Gastroesophageal sphincter (tissue), 4 donors: Measurements from ENCODE around the gene APOL1. TPM values are rescaled to one million over a fixed set of nuclear protein-coding genes. Genes with fewer than 3 reads are reported as not detected.

ENCODE experiments used
- ATAC-seq: fragments of 150-250 bp; one replicate; pipeline ENCODE4 v1.9.1; 2016; ENCODE audit warnings: mild to moderate bottlenecking, moderate library complexity
- H3K27ac ChIP-seq, 4 donors: fragments of 200-600 bp; sonication (generic) in 3 of 4; 1 replicate in 3 of 4; 2 replicates in 1 of 4; pipeline ENCODE4 v1.5.1; 2016 to 2019
- H3K27me3 ChIP-seq: fragments of 200-600 bp; sonication (generic); one replicate; pipeline ENCODE4 v1.5.1; 2019
- H3K36me3 ChIP-seq, 2 donors: fragments of 200-600 bp; sonication (generic); one replicate each; pipeline ENCODE4 v1.5.1; 2019; ENCODE audit warnings: control low read depth in 1 of 2
- H3K4me1 ChIP-seq, 3 donors: fragments of 200-600 bp; sonication (generic); 1 replicate in 2 of 3; 2 replicates in 1 of 3; pipeline ENCODE4 v1.5.1; 2016 to 2019; ENCODE audit warnings: control low read depth in 2 of 3
- H3K4me3 ChIP-seq, 2 donors: fragments of 200-600 bp; sonication (generic); one replicate each; pipeline ENCODE4 v1.5.1; 2019; ENCODE audit warnings: mild to moderate bottlenecking in 1 of 2, moderate library complexity in 1 of 2
- H3K9me3 ChIP-seq, 3 donors: fragments of 200-600 bp; sonication (generic); one replicate each; pipeline ENCODE4 v1.5.1; 2017 to 2019; ENCODE audit warnings: control low read depth in 2 of 3
- CTCF ChIP-seq, 4 experiments: fragments of 200-600 bp in 2 of 4; fragments of 450-650 bp in 2 of 4; sonication (generic) in 1 of 4; IDR thresholded peaks; one replicate each; pipeline ENCODE4 v1.5.1; 2017 to 2019; ENCODE audit warnings: antibody characterized with exemption in 4 of 4, mild to moderate bottlenecking in 2 of 4, moderate library complexity in 2 of 4
- EP300 ChIP-seq: sonication (generic); formaldehyde crosslinking; IDR thresholded peaks from one replicate; pipeline ENCODE4 v1.6.1; 2017; ENCODE audit warnings: antibody characterized with exemption, mild to moderate bottlenecking
- POLR2A ChIP-seq, 2 donors: fragments of 450-650 bp; IDR thresholded peaks; one replicate each; pipeline ENCODE4 v1.6.1; 2017; ENCODE audit warnings: antibody characterized with exemption in 2 of 2, mild to moderate bottlenecking in 2 of 2, moderate library complexity in 1 of 2
- POLR2AphosphoS5 ChIP-seq: sonication (generic); formaldehyde crosslinking; IDR thresholded peaks from one replicate; pipeline ENCODE4 v1.6.1; 2017; ENCODE audit warnings: antibody characterized with exemption
- WGBS, 2 donors: methylation state at CpG; one replicate each; pipeline ENCODE4 v1.1.5; 2018; ENCODE audit warnings: low coverage in 1 of 2; 5-methylcytosine and 5-hydroxymethylcytosine counted together
- small RNA-seq, 4 donors: library from RNA; depleted of rRNA; stranded (forward); fragments of <200 nt; gene quantifications; one replicate each; pipeline ENCODE3, GENCODE V24; 2016
- total RNA-seq, 4 donors: library from RNA; depleted of rRNA; stranded (reverse); fragments of >200 nt; gene quantifications; one replicate each; pipeline ENCODE4 v1.1.0, GENCODE V29; 2016

APOL1 gene
- total RNA-seq, 4 donors from 2014 or later: 10.0 to 53.7 (median 26.0) TPM

- Histone ChIP-seq H3K4me3 (no peak overlapping the region), H3K36me3 (peaks cover 0 to 100% of the 10 kb centered on the region in 2 donors), H3K27ac (peak overlapping the region in 3 of 4 donors; percentile 84 to 89 (median 87)), H3K4me1 (peaks cover 0 to 43% (median 12%) of the 10 kb centered on the region in 3 donors), H3K27me3 (no peaks in the 10 kb centered on the region), H3K9me3 (no peaks in the 10 kb centered on the region)
- TF ChIP-seq POLR2AphosphoS5 (no peak), POLR2A (IDR thresholded peaks at IDR 0.05) (no peak), EP300 (no peak), CTCF (IDR thresholded peaks at IDR 0.05) (no peak)
- no peak for ATAC-seq
- WGBS, 2 donors: 60 to 67% methylated on average over 2 of the region's 18 CpGs
Measured at GRCh38 chr22:36306227-36306626, 53.3 kb downstream of the APOL1 start.

- peaks cover 0 to 100% of the 10 kb centered on the region in 2 donors for H3K36me3 ChIP-seq
- peaks cover 0 to 23% (median 0%) of the 10 kb centered on the region in 3 donors for H3K4me1 ChIP-seq
- no peak overlapping the region for H3K4me3 ChIP-seq
- H3K9me3 ChIP-seq: no peaks in the 10 kb centered on the region
- WGBS, 2 donors: 93% methylated on average over 5 of the region's 17 CpGs; no CpG with 5 or more reads in 1 of the 2 donors
- ATAC-seq: no peak
- no peaks in the 10 kb centered on the region for H3K27me3 ChIP-seq
- TF ChIP-seq POLR2A (IDR thresholded peaks at IDR 0.05) (no peak), EP300 (no peak)
- peak overlapping the region in 3 of 4 donors; percentile 84 to 89 (median 87) for H3K27ac ChIP-seq
Measured at GRCh38 chr22:36308880-36309279, 55.9 kb downstream of the APOL1 start.

GRCh38 chr22:36311386-36312085, 58.6 kb downstream of the APOL1 start:
- H3K4me1 ChIP-seq: peaks cover 0 to 5% (median 0%) of the 10 kb centered on the region in 3 donors
- no peak overlapping the region for H3K4me3 ChIP-seq
- no peak for ATAC-seq
- H3K36me3 ChIP-seq: peaks cover 0 to 100% of the 10 kb centered on the region in 2 donors
- peak overlapping the region in 3 of 4 donors; percentile 75 to 87 (median 84) for H3K27ac ChIP-seq
- no peaks in the 10 kb centered on the region for H3K27me3 ChIP-seq
- no peaks in the 10 kb centered on the region for H3K9me3 ChIP-seq
- no peak for TF ChIP-seq EP300
- WGBS, 2 donors: 60 to 83% methylated on average over 2 to 5 of the region's 18 CpGs

GRCh38 chr22:36315325-36315724, 62.4 kb downstream of the APOL1 start:
- 43 to 63% methylated on average over 4 to 7 of the region's 7 CpGs for WGBS, 2 donors
- ATAC-seq: no peak
- Histone ChIP-seq H3K27me3 (no peaks in the 10 kb centered on the region), H3K9me3 (no peaks in the 10 kb centered on the region), H3K4me1 (peaks cover 0 to 35% (median 0%) of the 10 kb centered on the region in 3 donors), H3K4me3 (no peak overlapping the region), H3K27ac (peak overlapping the region in 3 of 4 donors; percentile 53 to 100 (median 84)), H3K36me3 (peaks cover 0 to 100% of the 10 kb centered on the region in 2 donors)
- TF ChIP-seq EP300 (no peak), POLR2AphosphoS5 (no peak), POLR2A (IDR thresholded peaks at IDR 0.05) (no peak), CTCF (IDR thresholded peaks at IDR 0.05) (no peak)

- TF ChIP-seq EP300: no peak
- TF ChIP-seq CTCF (IDR thresholded peaks at IDR 0.05): no peak
- TF ChIP-seq POLR2A (IDR thresholded peaks at IDR 0.05): no peak
- TF ChIP-seq POLR2AphosphoS5: no peak
- Histone ChIP-seq H3K36me3 (peaks cover 0 to 100% of the 10 kb centered on the region in 2 donors), H3K9me3 (no peaks in the 10 kb centered on the region)
Measured at GRCh38 chr22:36316419-36316818, 63.5 kb downstream of the APOL1 start.

More at GRCh38 chr22:36316419-36316818, 63.5 kb downstream of the APOL1 start:
- 88 to 89% methylated on average over 7 to 9 of the region's 14 CpGs for WGBS, 2 donors
- ATAC-seq: no peak
- H3K27me3 ChIP-seq: no peaks in the 10 kb centered on the region
- peaks cover 0 to 46% (median 0%) of the 10 kb centered on the region in 3 donors for H3K4me1 ChIP-seq
- H3K27ac ChIP-seq: peak overlapping the region in 3 of 4 donors; percentile 76 to 100 (median 100)
- no peak overlapping the region for H3K4me3 ChIP-seq

Small RNA genes within 50 kb of the gene (small RNA-seq; reads per million reads assigned to genes)
- gene MIR6819: 0 to 0.25 (median 0) reads per million in 4 donors

Other genes starting within 250 kb of the APOL1 start
- 100 to 1,000 TPM; 120 to 197 (median 169) TPM for gene RBFOX2, start 224.3 kb upstream of the APOL1 start, total RNA-seq
- 10 to 100 TPM; 35.5 to 80.5 (median 41.6) TPM for gene APOL3, start 92.4 kb upstream of the APOL1 start, total RNA-seq
- gene APOL4, start 51.3 kb upstream of the APOL1 start, total RNA-seq: 10 to 100 TPM in 1 of 4 donors, 1 to 10 TPM in 3; 1.1 to 18.8 (median 5.4) TPM
- 10 to 100 TPM; 29.1 to 40.9 (median 35.0) TPM for gene APOL2, start 13.6 kb upstream of the APOL1 start, total RNA-seq
- gene MYH9, start 134.8 kb downstream of the APOL1 start, total RNA-seq: 100 to 1,000 TPM; 304 to 366 (median 322) TPM
- 10 to 100 TPM; 36.4 to 78.3 (median 63.4) TPM for gene TXN2, start 228.5 kb downstream of the APOL1 start, total RNA-seq